Measurements from ENCODE around the gene FAAP20. TPM values are rescaled to one million over a fixed set of nuclear protein-coding genes. Genes with fewer than 3 reads are reported as not detected.

Gene FAAP20
- total and polyA plus RNA-seq, 2 of the 8 experiments (the other 6 are each of a cell fraction or from before 2014, with no cell fraction given), result 58.4 to 99.8 TPM

DNA sequence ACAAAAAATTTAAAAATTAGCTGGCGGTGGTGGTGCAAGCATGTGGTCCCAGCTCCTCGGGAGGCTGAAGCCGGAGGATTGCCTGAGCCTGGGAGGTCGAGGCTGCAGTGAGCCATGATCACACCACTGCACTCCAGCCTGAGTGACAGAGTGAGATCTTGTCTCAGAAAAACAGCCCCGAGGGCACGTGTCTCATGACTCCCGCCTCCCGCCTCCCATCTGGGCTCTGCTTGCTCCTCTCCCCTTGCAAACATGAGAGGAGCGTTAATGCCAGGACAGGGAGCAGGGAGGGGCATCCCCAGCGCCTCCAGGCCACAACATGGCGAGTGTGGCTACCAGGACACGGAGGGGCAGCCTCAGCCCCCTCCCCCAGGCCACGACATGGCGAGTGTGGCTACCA lies 28.3 kb downstream of the FAAP20 start:
- CTCF ChIA-PET (ENCODE audit: partially characterized antibody), result interaction anchor here (0.9 to 4.7 kb wide), 6 partner anchors 8 to 216 kb away, joined by 3 to 47 read pairs (median 6); no protein-coding TSS in a partner anchor
- no peak overlapping the region for H3K18ac ChIP-seq (ENCODE audit: extremely low read depth, low read length)
- DNase-seq (ENCODE audit: low read depth in 1 of 2, low spot score in 2 of 2), result no peak
- H3K9me3 ChIP-seq (ENCODE audit: insufficient read depth in 2 of 2, low read depth in 1 of 2, low read length in 1 of 2), result no peaks in the 10 kb centered on the region
- H4K8ac ChIP-seq (ENCODE audit: extremely low read depth, insufficient read depth, low read length), result no peak overlapping the region
- H3K56ac ChIP-seq (replicated peaks; ENCODE audit: insufficient read length, low read depth, low read length), result no peak overlapping the region
- no peak overlapping the region for H2AK5ac ChIP-seq (ENCODE audit: low read depth, low read length)
- TF ChIP-seq NRF1 (IDR thresholded peaks at IDR 0.05; ENCODE audit: low read depth, low read length), result no peak
- TF ChIP-seq SRF (IDR thresholded peaks at IDR 0.05; ENCODE audit: low read depth, low read length), result no peak
- TF ChIP-seq MAFK (IDR thresholded peaks at IDR 0.05; ENCODE audit: low read depth, low read length), result no peak
- TF ChIP-seq POU5F1 (IDR thresholded peaks at IDR 0.05; ENCODE audit: low read depth, low read length), result no peak
- no peak for TF ChIP-seq EZH2 (IDR thresholded peaks at IDR 0.05; ENCODE audit: low read depth, low read length, severe bottlenecking)
- TF ChIP-seq KDM4A (IDR thresholded peaks at IDR 0.05; ENCODE audit: low read depth, low read length, severe bottlenecking), result no peak
- no peak for TF ChIP-seq HDAC2 (IDR thresholded peaks at IDR 0.05; ENCODE audit: borderline replicate concordance in 1 of 2, low read depth in 2 of 2, low read length in 2 of 2)
- TF ChIP-seq ASH2L (IDR thresholded peaks at IDR 0.05; ENCODE audit: low read length), result no peak
- no peak for TF ChIP-seq CHD1 (IDR thresholded peaks at IDR 0.05; ENCODE audit: low read depth, low read length)
- TF ChIP-seq EGR1 (IDR thresholded peaks at IDR 0.05; ENCODE audit: borderline replicate concordance, low read depth, low read length), result no peak
- no peak for TF ChIP-seq SIX5 (IDR thresholded peaks at IDR 0.05; ENCODE audit: low read depth, low read length)
- WGBS, 2 experiments (ENCODE audit: extremely low coverage in 1 of 2, insufficient coverage in 1 of 2, insufficient read length in 1 of 2, insufficient replicate concordance in 2 of 2, low coverage in 1 of 2, low lambda C conversion rate in 2 of 2, missing lambda C conversion rate in 1 of 2), result 86% methylated on average over 10 of the region's 14 CpGs; no CpG with 5 or more reads in 1 of the 2 experiments
- no peaks in the 10 kb centered on the region for H3K23me2 ChIP-seq (ENCODE audit: low read depth, low read length)
- H2BK15ac ChIP-seq (ENCODE audit: low read length), result no peak overlapping the region
- no peak overlapping the region for H3K4me3 ChIP-seq (ENCODE audit: extremely low read depth in 1 of 4, insufficient read depth in 2 of 4, low read depth in 3 of 4, low read length in 4 of 4)
- no peak overlapping the region; the same call in 1 of the 2 replicates for H2BK12ac ChIP-seq (ENCODE audit: low read depth, low read length)
- H3K9ac ChIP-seq (replicated peaks in 1 of 4; ENCODE audit: extremely low read depth in 1 of 4, low read depth in 3 of 4, low read length in 3 of 4), result no peak overlapping the region
- H3K27ac ChIP-seq (ENCODE audit: low read depth, low read length), result no peak overlapping the region
- FAIRE-seq, result no peak
- no peak overlapping the region for H2BK5ac ChIP-seq (ENCODE audit: low read depth, low read length)
- H3K4ac ChIP-seq (replicated peaks; ENCODE audit: insufficient read length, low read depth, low read length), result no peak overlapping the region
- H2BK20ac ChIP-seq (ENCODE audit: low read length), result no peak overlapping the region
- POLR2A ChIA-PET (ENCODE audit: partially characterized antibody), result interaction anchor here (0.6 to 1.0 kb wide), 2 partner anchors 12 to 98 kb away, joined by 3 read pairs; no protein-coding TSS in a partner anchor
- H3K23ac ChIP-seq (ENCODE audit: insufficient read length), result no peak overlapping the region
- H2AFZ ChIP-seq (ENCODE audit: low read length), result no peak overlapping the region
- H4K20me1 ChIP-seq (replicated peaks in 1 of 2; ENCODE audit: control insufficient read depth in 1 of 2, insufficient read depth in 2 of 2, low read length in 2 of 2), result peaks cover 0 to 5% of the 10 kb centered on the region in 2 experiments
- no peak overlapping the region for H2BK120ac ChIP-seq (replicated peaks; ENCODE audit: low read depth, low read length)
- H3K79me2 ChIP-seq (ENCODE audit: control insufficient read depth in 1 of 2, insufficient read depth in 2 of 2, low read length in 2 of 2), result no peaks in the 10 kb centered on the region; a peak in 1 of 4 replicates
- peaks cover 0 to 3% (median 0%) of the 10 kb centered on the region in 4 experiments; a peak in 2 of 7 replicates for H3K4me1 ChIP-seq (replicated peaks in 1 of 4; ENCODE audit: control insufficient read depth in 3 of 4, insufficient read depth in 4 of 4, low read length in 3 of 4)
- H3K79me1 ChIP-seq (ENCODE audit: low read depth, low read length), result no peaks in the 10 kb centered on the region; the same call in none of the 2 replicates
- H3K36me3 ChIP-seq (ENCODE audit: control insufficient read depth in 2 of 4, insufficient read depth in 4 of 4, low read length in 3 of 4), result 0 out of 8 replicates have a peak, but pooled peaks cover 0 to 3% (median 0%) of the 10 kb centered on the region in 4 experiments
- H3K14ac ChIP-seq (ENCODE audit: insufficient read length), result no peak overlapping the region
- H4K91ac ChIP-seq (replicated peaks; ENCODE audit: insufficient read length, low read length), result no peak overlapping the region
- H3K4me2 ChIP-seq (ENCODE audit: insufficient read depth in 1 of 2, low read depth in 2 of 2, low read length in 2 of 2), result no peak overlapping the region
- H4K5ac ChIP-seq (ENCODE audit: insufficient read length, low read depth, low read length), result no peak overlapping the region
- H3K27me3 ChIP-seq (replicated peaks in 1 of 4; ENCODE audit: control insufficient read depth in 3 of 4, extremely low read depth in 1 of 4, insufficient read depth in 3 of 4, low read length in 3 of 4), result no peaks in the 10 kb centered on the region

Measured in H1 (cell line).